IMR-90 (cell line): ENCODE measurements around the gene MFGE8. TPM values are rescaled to one million over a fixed set of nuclear protein-coding genes. Genes with fewer than 3 reads are reported as not detected.

Experiments
- ATAC-seq: fragments of 200-7000 bp; cut with Tn5 transposase; 2 replicates; pipeline ENCODE4 v1.9.1; 2020; ENCODE audit warnings: low read depth, mild to moderate bottlenecking, moderate library complexity
- BruUV-seq: library from RNA; stranded (reverse); fragments of 400-500 nt; replicated peaks from 2 replicates; lab custom pipeline; 2021; lab: Mats Ljungman, UMichigan
- CTCF ChIA-PET: fragments of 300-600 bp; formaldehyde crosslinking; extraction: SDS; loops from one replicate; lab custom pipeline; 2021; ENCODE audit warnings: antibody characterized with exemption; lab: Yijun Ruan, JAX
- POLR2A ChIA-PET: fragments of 300-600 bp; sonication (Branson Sonifier 250); formaldehyde crosslinking; loops from one replicate; lab custom pipeline; 2022; ENCODE audit warnings: antibody characterized with exemption; ENCODE audit not compliant: unreplicated experiment; lab: Charles Lee
- DNase-seq: peaks from one replicate; pipeline ENCODE4 v3.0.0; 2013
- H2AFZ ChIP-seq: replicated peaks from 2 replicates; pipeline ENCODE3; 2013; ENCODE audit warnings: low read length, mild to moderate bottlenecking; ENCODE audit not compliant: poor library complexity
- H2AK5ac ChIP-seq: 2 replicates; pipeline ENCODE4 v1.6.1; 2013; ENCODE audit warnings: low read depth, low read length, inconsistent platforms
- H2AK9ac ChIP-seq: replicated peaks from 2 replicates; pipeline ENCODE3; 2013; ENCODE audit warnings: mild to moderate bottlenecking, low read depth, low read length, moderate library complexity; ENCODE audit not compliant: poor library complexity
- H2BK120ac ChIP-seq: 2 replicates; pipeline ENCODE4 v1.6.1; 2013; ENCODE audit warnings: low read depth, low read length, inconsistent platforms
- H2BK15ac ChIP-seq: 3 replicates; pipeline ENCODE4 v1.6.1; 2013; ENCODE audit warnings: low read depth, low read length, inconsistent platforms
- H2BK20ac ChIP-seq: 2 replicates; pipeline ENCODE4 v1.6.1; 2013; ENCODE audit warnings: low read depth, mild to moderate bottlenecking, inconsistent platforms, low read length, moderate library complexity
- H2BK5ac ChIP-seq: 2 replicates; pipeline ENCODE4 v1.6.1; 2013; ENCODE audit warnings: mild to moderate bottlenecking, low read depth, low read length, inconsistent platforms; ENCODE audit not compliant: poor library complexity, severe bottlenecking
- H3K14ac ChIP-seq: replicated peaks from 2 replicates; pipeline ENCODE4 v1.6.1; 2013; ENCODE audit warnings: low read depth, low read length, inconsistent platforms
- H3K18ac ChIP-seq: 2 replicates; pipeline ENCODE4 v1.6.1; 2013; ENCODE audit warnings: low read depth, low read length, control low read depth
- H3K23ac ChIP-seq: 2 replicates; pipeline ENCODE4 v1.6.1; 2013; ENCODE audit warnings: low read depth, low read length, inconsistent platforms
- H3K27ac ChIP-seq: 2 replicates; pipeline ENCODE4 v1.5.1; 2013; ENCODE audit warnings: mild to moderate bottlenecking, control low read depth, low read length; ENCODE audit not compliant: insufficient read depth
- H3K27me3 ChIP-seq: 2 replicates; pipeline ENCODE4 v1.6.1; 2013; ENCODE audit warnings: low read length; ENCODE audit not compliant: control insufficient read depth, insufficient read depth
- H3K36me3 ChIP-seq: 2 replicates; pipeline ENCODE4 v1.6.1; 2013; ENCODE audit warnings: low read length, mixed read lengths; ENCODE audit not compliant: control insufficient read depth, insufficient read depth
- H3K4ac ChIP-seq: 2 replicates; pipeline ENCODE4 v1.6.1; 2013; ENCODE audit warnings: low read depth, low read length, inconsistent platforms
- H3K4me1 ChIP-seq: 2 replicates; pipeline ENCODE4 v1.6.1; 2013; ENCODE audit warnings: low read length, mixed read lengths; ENCODE audit not compliant: control insufficient read depth, insufficient read depth
- H3K4me2 ChIP-seq: 2 replicates; pipeline ENCODE4 v1.6.1; 2013; ENCODE audit warnings: low read depth, mild to moderate bottlenecking, control low read depth, low read length, moderate library complexity
- H3K4me3 ChIP-seq: 2 replicates; pipeline ENCODE4 v1.5.1; 2013; ENCODE audit warnings: low read depth, mild to moderate bottlenecking, control low read depth, low read length, moderate library complexity; ENCODE audit not compliant: insufficient read depth
- H3K56ac ChIP-seq: 2 replicates; pipeline ENCODE4 v1.6.1; 2013; ENCODE audit warnings: low read length, inconsistent platforms; ENCODE audit not compliant: insufficient read depth; ENCODE audit errors: extremely low read depth
- H3K79me1 ChIP-seq, 2 experiments: 2 replicates each; pipeline ENCODE4 v1.6.1; 2013; ENCODE audit warnings: low read length in 2 of 2, inconsistent platforms in 1 of 2, low read depth in 1 of 2
- H3K9ac ChIP-seq: 2 replicates; pipeline ENCODE4 v1.6.1; 2013; ENCODE audit warnings: low read depth, low read length, control low read depth
- H3K9me1 ChIP-seq: 2 replicates; pipeline ENCODE4 v1.6.1; 2013; ENCODE audit warnings: low read length, inconsistent platforms; ENCODE audit not compliant: insufficient read depth
- H3K9me3 ChIP-seq: 2 replicates; pipeline ENCODE4 v1.6.1; 2013; ENCODE audit warnings: low read length; ENCODE audit not compliant: control insufficient read depth, insufficient read depth
- H4K20me1 ChIP-seq: 2 replicates; pipeline ENCODE4 v1.6.1; 2013; ENCODE audit warnings: low read length, inconsistent platforms; ENCODE audit not compliant: insufficient read depth
- H4K5ac ChIP-seq: 2 replicates; pipeline ENCODE4 v1.6.1; 2013; ENCODE audit warnings: mild to moderate bottlenecking, low read depth, low read length, control low read depth
- H4K8ac ChIP-seq, 2 experiments: 2 replicates each; pipeline ENCODE4 v1.6.1; 2013; ENCODE audit warnings: low read depth in 2 of 2, low read length in 2 of 2, control low read depth in 1 of 2, inconsistent platforms in 1 of 2
- H4K91ac ChIP-seq: 2 replicates; pipeline ENCODE4 v1.6.1; 2013; ENCODE audit warnings: low read depth, low read length, inconsistent platforms; ENCODE audit not compliant: insufficient read depth
- BHLHE40 ChIP-seq: fragments of 150-350 bp; IDR thresholded peaks from 2 replicates; pipeline ENCODE4 v1.6.1; 2016; ENCODE audit warnings: mild to moderate bottlenecking, low read depth, low read length
- CEBPB ChIP-seq: IDR thresholded peaks from 2 replicates; pipeline ENCODE4 v1.6.1; 2012; ENCODE audit warnings: low read depth, low read length, improper control_type of control experiment
- CHD1 ChIP-seq: IDR thresholded peaks from 2 replicates; pipeline ENCODE4 v1.6.1; 2012; ENCODE audit warnings: low read depth, low read length, improper control_type of control experiment
- CTCF ChIP-seq: conservative IDR thresholded peaks from 2 replicates; pipeline ENCODE4 v1.5.1; 2012; ENCODE audit warnings: mild to moderate bottlenecking, low read depth, low read length, improper control_type of control experiment
- ELK1 ChIP-seq: fragments of 150-350 bp; IDR thresholded peaks from 2 replicates; pipeline ENCODE4 v1.6.1; 2016; ENCODE audit warnings: low read depth, mild to moderate bottlenecking, low read length, moderate library complexity, borderline replicate concordance
- FOS ChIP-seq: fragments of 150-350 bp; IDR thresholded peaks from 2 replicates; pipeline ENCODE4 v1.6.1; 2016; ENCODE audit warnings: low read depth, low read length
- MAFK ChIP-seq: IDR thresholded peaks from 2 replicates; pipeline ENCODE4 v1.6.1; 2012; ENCODE audit warnings: low read depth, low read length, improper control_type of control experiment
- MAZ ChIP-seq: IDR thresholded peaks from 2 replicates; pipeline ENCODE4 v1.6.1; 2012; ENCODE audit warnings: low read depth, mild to moderate bottlenecking, low read length, improper control_type of control experiment, moderate library complexity, borderline replicate concordance
- MXI1 ChIP-seq: IDR thresholded peaks from 2 replicates; pipeline ENCODE4 v1.6.1; 2012; ENCODE audit warnings: low read depth, mild to moderate bottlenecking, low read length, moderate library complexity, borderline replicate concordance
- NFE2L2 ChIP-seq: fragments of 150-350 bp; IDR thresholded peaks from 2 replicates; pipeline ENCODE4 v1.6.1; 2016; ENCODE audit warnings: low read depth, mild to moderate bottlenecking, low read length
- POLR2A ChIP-seq: IDR thresholded peaks from 2 replicates; pipeline ENCODE4 v1.6.1; 2012; ENCODE audit warnings: mild to moderate bottlenecking, low read depth, low read length
- RAD21 ChIP-seq: IDR thresholded peaks from 2 replicates; pipeline ENCODE4 v1.6.1; 2012; ENCODE audit warnings: low read length, improper control_type of control experiment
- RCOR1 ChIP-seq: IDR thresholded peaks from 2 replicates; pipeline ENCODE4 v1.6.1; 2012; ENCODE audit warnings: mild to moderate bottlenecking, low read length, improper control_type of control experiment; ENCODE audit not compliant: insufficient replicate concordance
- RFX5 ChIP-seq: IDR thresholded peaks from 2 replicates; pipeline ENCODE4 v1.8.0; 2012; ENCODE audit warnings: low read depth, mild to moderate bottlenecking, low read length, moderate library complexity
- SMC3 ChIP-seq: fragments of 150-350 bp; IDR thresholded peaks from 2 replicates; pipeline ENCODE4 v1.6.1; 2016; ENCODE audit warnings: low read depth, mild to moderate bottlenecking, antibody characterized with exemption, low read length, moderate library complexity
- USF2 ChIP-seq: fragments of 150-350 bp; IDR thresholded peaks from 2 replicates; pipeline ENCODE4 v1.6.1; 2017; ENCODE audit warnings: mild to moderate bottlenecking, antibody characterized with exemption, low read length, low read depth
- WGBS, 2 experiments: methylation state at CpG; one replicate each; pipeline versions ENCODE4 v1.1.5 to v1.1.7; 2013; ENCODE audit warnings: missing lambda C conversion rate in 2 of 2; ENCODE audit not compliant: insufficient read length in 1 of 2; ENCODE audit errors: extremely low coverage in 2 of 2; 5-methylcytosine and 5-hydroxymethylcytosine counted together
- dilution Hi-C: fragments of 300-500 bp; cut with HindIII; formaldehyde crosslinking; loops from one replicate; pipeline ENCODE4 v1.14.3; 2018; ENCODE audit warnings: low sequenced_read_pairs; ENCODE audit not compliant: unreplicated experiment
- in situ Hi-C: fragments of 300-500 bp; cut with MboI; formaldehyde crosslinking; loops from 3 replicates; pipeline ENCODE4 v1.14.3; 2019; ENCODE audit warnings: low sequenced_read_pairs, inconsistent platforms, mixed read lengths
- intact Hi-C: fragments of 100-400 bp; cut with micrococcal nuclease; formaldehyde crosslinking; loops from 2 replicates; pipeline ENCODE4 v1.10.0; 2022
- polyA plus RNA-seq, 3 experiments: library from polyadenylated mRNA; depleted of rRNA; stranded (reverse); fragments of >200 nt; gene quantifications; 2 replicates each; pipeline ENCODE4 v1.2.3, GENCODE V29; 2012; ENCODE audit warnings: low replicate concordance in 1 of 3
- total RNA-seq: library from RNA; depleted of rRNA; stranded (reverse); fragments of >200 nt; gene quantifications from 2 replicates; pipeline ENCODE4 v1.2.3, GENCODE V29; 2012

MFGE8 gene
- total and polyA plus RNA-seq, 2 of the 4 experiments (the other 2 are of a cell fraction) = 232 to 1,912 TPM

GRCh38 chr15:88956263-88956662 is 43.1 kb upstream of the MFGE8 start:
- no peak overlapping the region for H2AK5ac ChIP-seq
- no peak for DNase-seq
- H2BK20ac ChIP-seq = no peak overlapping the region
- H3K4me1 ChIP-seq = peaks cover 2% of the 10 kb centered on the region; the same call in 1 of the 2 replicates
- no peak overlapping the region for H3K4me3 ChIP-seq
- no TSS peak for BruUV-seq
- H2BK15ac ChIP-seq = no peak overlapping the region
- no peaks in the 10 kb centered on the region for H3K27me3 ChIP-seq
- no peaks in the 10 kb centered on the region for H4K20me1 ChIP-seq
- ChIA-PET CTCF (no interaction called here), POLR2A (no interaction called here)
- no peak overlapping the region for H3K18ac ChIP-seq
- H3K9me1 ChIP-seq = no peaks in the 10 kb centered on the region
- no peak overlapping the region for H4K8ac ChIP-seq
- H3K56ac ChIP-seq = no peak overlapping the region
- H2AK9ac ChIP-seq = no peak overlapping the region
- H3K36me3 ChIP-seq = no peaks in the 10 kb centered on the region
- H3K9ac ChIP-seq = no peak overlapping the region
- H4K5ac ChIP-seq = no peak overlapping the region
- no peak overlapping the region for H2BK5ac ChIP-seq
- 50% methylated on average over 2 of the region's 7 CpGs; no CpG with 5 or more reads in 1 of the 2 experiments for WGBS, 2 experiments
- no peak overlapping the region for H2BK120ac ChIP-seq
- no peaks in the 10 kb centered on the region for H3K9me3 ChIP-seq
- H3K79me1 ChIP-seq = no peaks in the 10 kb centered on the region
- ATAC-seq = no peak
- TF ChIP-seq USF2 (no peak), RAD21 (no peak), FOS (no peak), MAFK (no peak), NFE2L2 (no peak), CHD1 (no peak), ELK1 (no peak), CEBPB (no peak), POLR2A (no peak), MXI1 (no peak), CTCF (no peak), RCOR1 (no peak), RFX5 (no peak), BHLHE40 (no peak), SMC3 (no peak), MAZ (no peak)
- H3K14ac ChIP-seq = no peak overlapping the region
- peak overlapping the region; percentile 33 for H2AFZ ChIP-seq
- H3K4ac ChIP-seq = no peak overlapping the region
- dilution Hi-C loops (no loop called here), intact Hi-C loops (no loop called here), in situ Hi-C loops (no loop called here)
- H3K4me2 ChIP-seq = no peak overlapping the region
- H3K23ac ChIP-seq = no peak overlapping the region
- H4K91ac ChIP-seq = no peak overlapping the region
- H3K27ac ChIP-seq = no peak overlapping the region
